ENCODE results near the gene FERMT2. TPM values are rescaled to one million over a fixed set of nuclear protein-coding genes. Genes with fewer than 3 reads are reported as not detected.

FERMT2 gene
- total and polyA plus RNA-seq, 9 of the 15 experiments (the other 6 are each of a cell fraction or from before 2014, with no cell fraction given), result 0.10 to 1.3 (median 0.40) TPM

DNA sequence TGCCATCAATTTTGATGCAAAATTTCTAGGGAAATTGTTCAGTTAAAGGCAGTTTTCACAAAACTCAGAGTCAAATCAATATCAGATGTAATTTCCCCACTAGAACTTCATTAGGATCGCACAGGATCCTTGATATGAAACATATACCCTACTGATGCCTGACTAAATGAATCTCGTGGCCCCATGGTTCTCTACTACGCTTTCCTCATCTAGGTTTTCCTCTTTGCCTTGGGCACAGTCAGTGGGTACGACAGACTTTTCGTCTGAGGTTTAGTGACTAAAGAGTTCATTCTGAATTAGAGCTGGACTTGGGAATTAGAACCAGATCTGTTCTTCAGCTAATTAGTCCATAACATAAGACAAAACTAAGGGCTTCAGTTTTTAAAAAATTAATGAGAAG is 117.0 kb downstream of the FERMT2 start:
- ChIA-PET CTCF (ENCODE audit: low intra/inter-chr PET ratio) (no interaction called here), POLR2A (no interaction called here)
- no peaks in the 10 kb centered on the region for H3K9me1 ChIP-seq (ENCODE audit: control insufficient read depth, insufficient read depth, low read length)
- H2AFZ ChIP-seq (ENCODE audit: low read depth, low read length), result no peak overlapping the region
- in situ Hi-C loops (cut with MboI) (loop anchor here (25.0 kb wide), 1 partner anchor 547 kb away; no protein-coding TSS in a partner anchor), intact Hi-C loops (cut with micrococcal nuclease) (no loop called here)
- H3K9ac ChIP-seq (ENCODE audit: insufficient read depth in 1 of 2, low read depth in 2 of 2, low read length in 2 of 2), result no peak overlapping the region
- no peaks in the 10 kb centered on the region; a peak in 1 of 5 replicates for H3K27me3 ChIP-seq (ENCODE audit: control insufficient read depth in 2 of 2, insufficient read depth in 2 of 2, low read length in 2 of 2)
- no TSS peak for BruUV-seq (replicated peaks)
- DNase-seq (ENCODE audit: extremely low read depth in 1 of 4, low spot score in 3 of 4) (no peak), ATAC-seq (no peak), FAIRE-seq (no peak)
- H3K4me3 ChIP-seq, result no peak overlapping the region
- no peaks in the 10 kb centered on the region; a peak in 2 of 5 replicates for H3K4me1 ChIP-seq (replicated peaks in 1 of 2; ENCODE audit: control insufficient read depth in 2 of 2, insufficient read depth in 2 of 2, low read length in 2 of 2)
- no peaks in the 10 kb centered on the region for H3K36me3 ChIP-seq (ENCODE audit: control insufficient read depth, insufficient read depth, low read length)
- TF ChIP-seq ESRRA (IDR thresholded peaks at IDR 0.05; ENCODE audit: borderline replicate concordance, low read depth) (no peak), SAP30 (IDR thresholded peaks at IDR 0.05; ENCODE audit: borderline replicate concordance, insufficient read depth, low read depth, low read length, poor library complexity, severe bottlenecking) (no peak)
- no peaks in the 10 kb centered on the region for H3K9me3 ChIP-seq (replicated peaks; ENCODE audit: control insufficient read depth, insufficient read depth, low read depth, low read length)
- H3K27ac ChIP-seq (ENCODE audit: extremely low read depth, low read depth, low read length), result no peak overlapping the region
- no peaks in the 10 kb centered on the region for H3K79me2 ChIP-seq (ENCODE audit: control insufficient read depth, insufficient read depth, low read length)
- H4K20me1 ChIP-seq (replicated peaks; ENCODE audit: control insufficient read depth, insufficient read depth, low read length), result no peaks in the 10 kb centered on the region
- WGBS (ENCODE audit: insufficient coverage, low coverage, missing lambda C conversion rate), result 17% methylated on average over 5 of the region's 5 CpGs
- no peak overlapping the region for H3K4me2 ChIP-seq (ENCODE audit: insufficient read depth, low read length)

DNA sequence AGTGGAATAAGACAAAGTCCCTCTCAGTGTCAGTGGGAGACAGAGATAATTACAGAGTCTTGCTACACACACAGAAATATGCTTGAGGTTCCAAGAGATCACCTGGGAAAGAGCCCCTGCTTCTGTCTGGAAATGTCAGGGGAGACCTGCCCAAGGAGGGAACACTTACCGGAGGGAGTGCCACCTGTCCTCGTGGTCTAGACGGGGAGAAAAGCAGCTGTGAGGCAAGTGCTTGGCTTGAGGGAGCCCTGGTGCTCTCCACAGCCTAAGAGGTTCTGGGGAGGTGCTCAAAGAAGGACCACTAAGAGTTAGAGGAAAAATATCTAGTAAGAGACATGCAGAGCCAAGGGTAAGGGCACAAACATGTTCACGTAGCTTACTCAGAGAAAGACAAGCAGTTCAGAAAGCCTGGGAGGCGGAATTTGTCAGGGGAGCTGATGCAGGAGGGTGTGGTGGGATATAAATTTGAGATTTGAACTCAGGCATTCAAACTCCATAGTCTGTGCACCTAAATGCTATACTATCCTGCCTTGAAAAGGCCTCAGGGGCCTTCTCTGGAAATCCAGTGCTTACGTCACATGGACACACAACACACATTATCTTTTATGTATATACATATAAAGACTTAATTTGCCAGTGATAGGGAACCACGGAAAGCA is 121.2 kb downstream of the FERMT2 start:
- DNase-seq (ENCODE audit: extremely low read depth in 1 of 4, low spot score in 3 of 4), result no peak
- no peaks in the 10 kb centered on the region for H3K79me2 ChIP-seq (ENCODE audit: control insufficient read depth, insufficient read depth, low read length)
- POLR2A ChIA-PET, result interaction anchor here (0.8 kb wide), 1 partner anchor 17 kb away, joined by 3 read pairs; no protein-coding TSS in a partner anchor
- TF ChIP-seq TGIF2 (CRISPR knock-in tag; IDR thresholded peaks at IDR 0.05) (no peak), SRSF1 (IDR thresholded peaks at IDR 0.05; ENCODE audit: low read depth, low read length) (no peak)
- WGBS (ENCODE audit: insufficient coverage, low coverage, missing lambda C conversion rate), result 21% methylated on average over 5 of the region's 7 CpGs
- no peaks in the 10 kb centered on the region for H3K36me3 ChIP-seq (ENCODE audit: control insufficient read depth, insufficient read depth, low read length)
- in situ Hi-C loops (cut with MboI) (loop anchor here (10.0 to 25.0 kb wide), 2 partner anchors 485 to 542 kb away; no protein-coding TSS in a partner anchor), intact Hi-C loops (cut with micrococcal nuclease) (loop anchor here (10.0 kb wide), 1 partner anchor 225 kb away; no protein-coding TSS in a partner anchor)
- H3K9ac ChIP-seq (ENCODE audit: insufficient read depth in 1 of 2, low read depth in 2 of 2, low read length in 2 of 2), result no peak overlapping the region
- no peaks in the 10 kb centered on the region; a peak in 1 of 5 replicates for H3K27me3 ChIP-seq (ENCODE audit: control insufficient read depth in 2 of 2, insufficient read depth in 2 of 2, low read length in 2 of 2)
- no peaks in the 10 kb centered on the region for H3K9me1 ChIP-seq (ENCODE audit: control insufficient read depth, insufficient read depth, low read length)
- FAIRE-seq, result no peak
- no TSS peak for BruUV-seq (replicated peaks)
- ATAC-seq, result no peak
- no peak overlapping the region for H3K4me2 ChIP-seq (ENCODE audit: insufficient read depth, low read length)
- no peak overlapping the region for H3K4me3 ChIP-seq
- H3K9me3 ChIP-seq (replicated peaks; ENCODE audit: control insufficient read depth, insufficient read depth, low read depth, low read length), result no peaks in the 10 kb centered on the region
- no peak overlapping the region for H3K27ac ChIP-seq (ENCODE audit: extremely low read depth, low read depth, low read length)
- no peaks in the 10 kb centered on the region for H4K20me1 ChIP-seq (replicated peaks; ENCODE audit: control insufficient read depth, insufficient read depth, low read length)
- no peak overlapping the region for H2AFZ ChIP-seq (ENCODE audit: low read depth, low read length)
- CTCF ChIA-PET (ENCODE audit: low intra/inter-chr PET ratio), result no interaction called here
- no peaks in the 10 kb centered on the region for H3K4me1 ChIP-seq (replicated peaks in 1 of 2; ENCODE audit: control insufficient read depth in 2 of 2, insufficient read depth in 2 of 2, low read length in 2 of 2)

Data from K562 (cell line).